SK-N-SH (cell line): Measurements from ENCODE around the gene SSTR1.

Experiments
- CTCF ChIP-seq: fragments of 200-600 bp; sonication (generic); IDR thresholded peaks from 2 replicates; pipeline ENCODE4 v1.6.1; 2017; ENCODE audit warnings: antibody characterized with exemption, mild to moderate bottlenecking, moderate library complexity
- MAX ChIP-seq: IDR thresholded peaks from 2 replicates; pipeline ENCODE4 v1.4.0; 2012; ENCODE audit warnings: low read depth

- TF ChIP-seq CTCF: no peak
- TF ChIP-seq MAX: no peak
Measured at GRCh38 chr14:38257507-38257906, 49.8 kb downstream of the SSTR1 start.
